CD14-positive monocyte (primary cell): ENCODE data around the gene NXPH1. TPM values are rescaled to one million over a fixed set of nuclear protein-coding genes. Genes with fewer than 3 reads are reported as not detected.

Experiments
- DNase-seq, 3 donors: peaks; one replicate each; pipeline ENCODE4 v3.0.0-alpha.2; 2011 to 2022
- H2AFZ ChIP-seq: 2 replicates; pipeline ENCODE4 v1.6.0; 2012; ENCODE audit warnings: mild to moderate bottlenecking, low read depth, low read length, inconsistent platforms; ENCODE audit not compliant: insufficient read depth, poor library complexity, severe bottlenecking
- H3K27ac ChIP-seq, 2 donors: 1 replicate in 1 of 2; 2 replicates in 1 of 2; pipeline ENCODE4 v1.5.1; 2012 to 2013; ENCODE audit warnings: low read length in 2 of 2, control low read depth in 1 of 2, inconsistent platforms in 1 of 2, low read depth in 1 of 2, mild to moderate bottlenecking in 1 of 2
- H3K27me3 ChIP-seq, 2 donors: one replicate each; pipeline versions ENCODE4 v1.6.0 to v1.6.1; 2011 to 2013; ENCODE audit warnings: low read length in 2 of 2; ENCODE audit not compliant: control insufficient read depth in 2 of 2, insufficient read depth in 2 of 2
- H3K36me3 ChIP-seq, 2 donors: replicated peaks in 1 of 2; 1 replicate in 1 of 2; 2 replicates in 1 of 2; pipeline versions ENCODE4 v1.5.1 to v1.6.1; 2012 to 2013; ENCODE audit warnings: low read length in 2 of 2, control low read depth in 1 of 2, inconsistent platforms in 1 of 2, mild to moderate bottlenecking in 1 of 2; ENCODE audit not compliant: insufficient read depth in 2 of 2, control insufficient read depth in 1 of 2
- H3K4me1 ChIP-seq, 2 donors: 1 replicate in 1 of 2; 2 replicates in 1 of 2; pipeline versions ENCODE4 v1.5.1 to v1.6.1; 2012 to 2013; ENCODE audit warnings: low read length in 2 of 2, control low read depth in 1 of 2, inconsistent platforms in 1 of 2, mild to moderate bottlenecking in 1 of 2, moderate library complexity in 1 of 2; ENCODE audit not compliant: insufficient read depth in 2 of 2, control insufficient read depth in 1 of 2
- H3K4me2 ChIP-seq: replicated peaks from 2 replicates; pipeline ENCODE3; 2012; ENCODE audit warnings: low read length, moderate library complexity, mild to moderate bottlenecking; ENCODE audit not compliant: poor library complexity, severe bottlenecking; ENCODE audit errors: extremely low read depth
- H3K4me3 ChIP-seq, 3 experiments: fragments of 200-600 bp in 1 of 3; sonication (generic) in 1 of 3; replicated peaks in 1 of 3; 1 replicate in 2 of 3; 2 replicates in 1 of 3; pipeline ENCODE4 v1.5.1; 2011 to 2013; ENCODE audit warnings: low read length in 3 of 3, mild to moderate bottlenecking in 3 of 3, control low read depth in 2 of 3, low read depth in 2 of 3, inconsistent platforms in 1 of 3, moderate library complexity in 1 of 3
- H3K79me2 ChIP-seq: 2 replicates; pipeline ENCODE4 v1.6.0; 2012; ENCODE audit warnings: mild to moderate bottlenecking, control low read depth, inconsistent platforms, low read length, moderate library complexity; ENCODE audit not compliant: insufficient read depth
- H3K9ac ChIP-seq: 2 replicates; pipeline ENCODE4 v1.6.0; 2017; ENCODE audit warnings: low read length, mild to moderate bottlenecking; ENCODE audit not compliant: insufficient read depth, poor library complexity, severe bottlenecking
- H3K9me3 ChIP-seq, 2 donors: replicated peaks in 1 of 2; 1 replicate in 1 of 2; 2 replicates in 1 of 2; pipeline versions ENCODE4 v1.5.1 to v1.6.1; 2012 to 2013; ENCODE audit warnings: low read length in 2 of 2, control low read depth in 1 of 2; ENCODE audit not compliant: control insufficient read depth in 1 of 2, insufficient read depth in 1 of 2
- H4K20me1 ChIP-seq: 2 replicates; pipeline ENCODE4 v1.6.0; 2012; ENCODE audit warnings: mild to moderate bottlenecking, low read length, control low read depth, moderate library complexity; ENCODE audit not compliant: insufficient read depth
- H3K27ac Mint-ChIP-seq, 7 donors: one replicate each; pipeline ENCODE4 v1.8.0; 2020; ENCODE audit warnings: mild to moderate bottlenecking in 7 of 7, mixed read lengths in 7 of 7, moderate library complexity in 6 of 7, inconsistent platforms in 2 of 7
- H3K27me3 Mint-ChIP-seq, 3 donors: one replicate each; pipeline ENCODE4 v1.8.0; 2021 to 2022; ENCODE audit warnings: low read depth in 3 of 3, mild to moderate bottlenecking in 3 of 3, mixed read lengths in 3 of 3, moderate library complexity in 3 of 3, inconsistent platforms in 1 of 3
- H3K36me3 Mint-ChIP-seq, 2 donors: one replicate each; pipeline ENCODE4 v1.8.0; 2020; ENCODE audit warnings: mixed read lengths in 2 of 2, inconsistent platforms in 1 of 2, mild to moderate bottlenecking in 1 of 2
- H3K4me1 Mint-ChIP-seq: one replicate; pipeline ENCODE4 v1.8.0; 2020; ENCODE audit warnings: mild to moderate bottlenecking, mixed read lengths
- H3K4me3 Mint-ChIP-seq, 2 donors: one replicate each; pipeline ENCODE4 v1.8.0; 2020; ENCODE audit warnings: mild to moderate bottlenecking in 2 of 2, mixed read lengths in 2 of 2, moderate library complexity in 1 of 2
- H3K9me3 Mint-ChIP-seq, 7 donors: one replicate each; pipeline ENCODE4 v1.8.0; 2020 to 2022; ENCODE audit warnings: mixed read lengths in 7 of 7, mild to moderate bottlenecking in 6 of 7, moderate library complexity in 6 of 7, inconsistent platforms in 2 of 7
- WGBS: methylation state at CpG from one replicate; pipeline ENCODE4 v1.1.5; 2013; ENCODE audit warnings: missing lambda C conversion rate; ENCODE audit not compliant: insufficient coverage; 5-methylcytosine and 5-hydroxymethylcytosine counted together
- intact Hi-C, 2 donors: fragments of 100-400 bp; cut with micrococcal nuclease; formaldehyde crosslinking; loops; one replicate each; pipeline versions ENCODE4 v1.15.0 to v1.15.1; 2023
- polyA plus RNA-seq, 3 donors: library from polyadenylated mRNA; depleted of rRNA in 1 of 3; unstranded in 2 of 3; stranded (reverse) in 1 of 3; fragments of 300-500 nt in 2 of 3; fragments of >200 nt in 1 of 3; fragmentation: Illumina TruSeq in 2 of 3; gene quantifications; 1 replicate in 2 of 3; 2 replicates in 1 of 3; pipeline ENCODE4 v1.2.3, GENCODE V29; 2012 to 2021
- TF ChIP-seq, protein P1 (sequence below): fragments of 200-600 bp; IDR thresholded peaks from one replicate; pipeline ENCODE4 v1.8.0; 2022; ENCODE audit warnings: antibody characterized with exemption, mild to moderate bottlenecking

The NXPH1 gene
- polyA plus RNA-seq, 3 donors, result not detected

DNA sequence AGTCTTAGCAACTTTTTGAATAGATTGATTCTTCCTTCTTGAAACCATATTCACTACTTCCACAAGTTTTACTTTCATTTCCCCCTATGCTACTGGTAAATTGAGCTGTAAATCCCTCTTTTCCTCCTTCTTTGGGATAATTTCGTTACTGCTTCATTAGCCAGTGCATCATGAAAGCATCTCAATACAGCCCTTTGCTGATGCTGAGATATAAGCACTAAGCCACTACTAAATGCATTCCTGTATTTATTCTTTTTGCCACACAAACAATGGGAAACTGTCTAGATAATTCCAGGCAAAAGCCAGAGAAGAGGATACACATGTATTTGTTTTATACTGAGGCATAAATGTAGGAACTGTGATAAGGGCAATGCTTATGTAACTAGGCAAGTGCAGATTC lies 313.9 kb downstream of the NXPH1 start:
- H3K4me1 Mint-ChIP-seq, result no peaks in the 10 kb centered on the region
- TF ChIP-seq, protein P1, sequence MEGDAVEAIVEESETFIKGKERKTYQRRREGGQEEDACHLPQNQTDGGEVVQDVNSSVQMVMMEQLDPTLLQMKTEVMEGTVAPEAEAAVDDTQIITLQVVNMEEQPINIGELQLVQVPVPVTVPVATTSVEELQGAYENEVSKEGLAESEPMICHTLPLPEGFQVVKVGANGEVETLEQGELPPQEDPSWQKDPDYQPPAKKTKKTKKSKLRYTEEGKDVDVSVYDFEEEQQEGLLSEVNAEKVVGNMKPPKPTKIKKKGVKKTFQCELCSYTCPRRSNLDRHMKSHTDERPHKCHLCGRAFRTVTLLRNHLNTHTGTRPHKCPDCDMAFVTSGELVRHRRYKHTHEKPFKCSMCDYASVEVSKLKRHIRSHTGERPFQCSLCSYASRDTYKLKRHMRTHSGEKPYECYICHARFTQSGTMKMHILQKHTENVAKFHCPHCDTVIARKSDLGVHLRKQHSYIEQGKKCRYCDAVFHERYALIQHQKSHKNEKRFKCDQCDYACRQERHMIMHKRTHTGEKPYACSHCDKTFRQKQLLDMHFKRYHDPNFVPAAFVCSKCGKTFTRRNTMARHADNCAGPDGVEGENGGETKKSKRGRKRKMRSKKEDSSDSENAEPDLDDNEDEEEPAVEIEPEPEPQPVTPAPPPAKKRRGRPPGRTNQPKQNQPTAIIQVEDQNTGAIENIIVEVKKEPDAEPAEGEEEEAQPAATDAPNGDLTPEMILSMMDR, result no peak
- Histone ChIP-seq H3K79me2 (no peaks in the 10 kb centered on the region), H3K27me3 (no peaks in the 10 kb centered on the region), H3K27ac (no peak overlapping the region), H3K36me3 (no peaks in the 10 kb centered on the region), H4K20me1 (no peaks in the 10 kb centered on the region), H3K4me2 (no peak overlapping the region), H3K9ac (no peak overlapping the region), H3K9me3 (peaks cover 0 to 6% of the 10 kb centered on the region in 2 donors), H2AFZ (no peak overlapping the region), H3K4me3 (no peak overlapping the region), H3K4me1 (no peaks in the 10 kb centered on the region)
- intact Hi-C loops, result no loop called here
- no peak overlapping the region for H3K27ac Mint-ChIP-seq
- no CpG with 5 or more reads among the region's 1 CpG for WGBS
- peaks cover 0 to 7% (median 4%) of the 10 kb centered on the region in 7 donors for H3K9me3 Mint-ChIP-seq
- no peaks in the 10 kb centered on the region for H3K36me3 Mint-ChIP-seq
- H3K27me3 Mint-ChIP-seq, result no peaks in the 10 kb centered on the region
- no peak for DNase-seq
- no peak overlapping the region for H3K4me3 Mint-ChIP-seq

DNA sequence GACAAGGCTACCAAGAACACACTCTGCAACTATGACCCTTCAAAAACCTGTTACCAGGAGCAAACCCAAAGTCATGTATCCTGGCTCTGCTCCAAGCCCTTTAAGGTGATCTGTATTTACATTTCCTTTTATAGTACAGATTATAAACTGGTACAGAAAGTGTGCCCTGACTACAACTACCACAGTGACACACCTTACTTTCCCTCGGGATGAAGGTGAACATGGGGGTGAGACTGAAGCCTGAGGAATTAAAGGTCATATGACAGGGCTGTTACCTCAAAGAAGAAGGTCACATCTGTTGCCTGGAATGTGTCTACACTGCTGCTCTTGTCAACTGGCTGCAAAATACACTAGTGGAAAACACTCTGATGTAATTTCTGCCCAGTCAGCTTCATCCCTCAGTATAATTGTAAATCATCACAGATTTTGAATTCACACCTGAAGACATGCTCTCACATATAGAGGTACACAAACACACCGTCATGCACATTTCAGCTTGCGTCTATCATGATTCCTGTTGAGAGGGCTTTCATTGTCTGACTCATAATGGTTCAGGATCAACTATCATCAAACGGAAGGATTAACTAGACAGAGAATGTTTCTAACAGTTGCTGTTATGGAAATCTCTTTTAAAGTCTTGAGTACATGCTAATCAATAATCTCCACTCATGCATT lies 318.3 kb downstream of the NXPH1 start:
- no peak for DNase-seq
- Histone ChIP-seq H2AFZ (no peak overlapping the region), H3K9me3 (peaks cover 0 to 6% of the 10 kb centered on the region in 2 donors), H4K20me1 (no peaks in the 10 kb centered on the region), H3K4me1 (no peaks in the 10 kb centered on the region), H3K79me2 (no peaks in the 10 kb centered on the region), H3K27ac (no peak overlapping the region), H3K4me2 (no peak overlapping the region), H3K27me3 (no peaks in the 10 kb centered on the region), H3K4me3 (no peak overlapping the region), H3K36me3 (no peaks in the 10 kb centered on the region), H3K9ac (no peak overlapping the region)
- intact Hi-C loops, result no loop called here
- H3K4me1 Mint-ChIP-seq, result no peaks in the 10 kb centered on the region
- H3K4me3 Mint-ChIP-seq, result no peak overlapping the region
- no CpG with 5 or more reads among the region's 4 CpGs for WGBS
- no peaks in the 10 kb centered on the region for H3K36me3 Mint-ChIP-seq
- peaks cover 0 to 1% (median 0%) of the 10 kb centered on the region in 3 donors for H3K27me3 Mint-ChIP-seq
- TF ChIP-seq, protein P1, result no peak
- H3K27ac Mint-ChIP-seq, result no peak overlapping the region
- H3K9me3 Mint-ChIP-seq, result peaks cover 0 to 3% (median 0%) of the 10 kb centered on the region in 7 donors
